GM12873 (cell line): ENCODE data around the gene PCIF1.

Experiments used
- TF ChIP-seq, protein P1 (sequence below): IDR thresholded peaks from 2 replicates; pipeline ENCODE4 v1.5.1; 2012; ENCODE audit warnings: low read depth, mild to moderate bottlenecking, moderate library complexity, low read length, control low read depth; ENCODE audit not compliant: insufficient read depth; ENCODE audit errors: missing control alignments

PCIF1 gene

DNA sequence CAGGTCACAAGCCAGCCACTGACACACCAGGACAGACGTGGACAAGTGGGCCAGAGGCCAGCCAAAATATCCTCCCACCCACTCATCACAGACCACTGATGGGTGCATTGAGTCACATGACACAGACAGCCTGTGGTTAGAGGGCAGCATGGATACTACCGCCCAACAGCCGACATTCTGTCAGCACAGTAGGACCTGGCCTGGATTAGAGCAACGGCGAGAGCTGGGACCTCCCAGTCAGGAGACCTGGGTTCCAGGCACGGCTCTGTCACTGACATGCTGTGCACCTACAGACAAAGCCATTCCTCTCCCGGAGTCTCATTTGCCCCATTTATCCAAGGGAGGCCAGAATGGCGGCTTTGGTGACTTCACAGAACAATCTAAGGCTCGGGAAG is 29.5 kb downstream of the PCIF1 start:
- TF ChIP-seq, protein P1, sequence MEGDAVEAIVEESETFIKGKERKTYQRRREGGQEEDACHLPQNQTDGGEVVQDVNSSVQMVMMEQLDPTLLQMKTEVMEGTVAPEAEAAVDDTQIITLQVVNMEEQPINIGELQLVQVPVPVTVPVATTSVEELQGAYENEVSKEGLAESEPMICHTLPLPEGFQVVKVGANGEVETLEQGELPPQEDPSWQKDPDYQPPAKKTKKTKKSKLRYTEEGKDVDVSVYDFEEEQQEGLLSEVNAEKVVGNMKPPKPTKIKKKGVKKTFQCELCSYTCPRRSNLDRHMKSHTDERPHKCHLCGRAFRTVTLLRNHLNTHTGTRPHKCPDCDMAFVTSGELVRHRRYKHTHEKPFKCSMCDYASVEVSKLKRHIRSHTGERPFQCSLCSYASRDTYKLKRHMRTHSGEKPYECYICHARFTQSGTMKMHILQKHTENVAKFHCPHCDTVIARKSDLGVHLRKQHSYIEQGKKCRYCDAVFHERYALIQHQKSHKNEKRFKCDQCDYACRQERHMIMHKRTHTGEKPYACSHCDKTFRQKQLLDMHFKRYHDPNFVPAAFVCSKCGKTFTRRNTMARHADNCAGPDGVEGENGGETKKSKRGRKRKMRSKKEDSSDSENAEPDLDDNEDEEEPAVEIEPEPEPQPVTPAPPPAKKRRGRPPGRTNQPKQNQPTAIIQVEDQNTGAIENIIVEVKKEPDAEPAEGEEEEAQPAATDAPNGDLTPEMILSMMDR = no peak

DNA sequence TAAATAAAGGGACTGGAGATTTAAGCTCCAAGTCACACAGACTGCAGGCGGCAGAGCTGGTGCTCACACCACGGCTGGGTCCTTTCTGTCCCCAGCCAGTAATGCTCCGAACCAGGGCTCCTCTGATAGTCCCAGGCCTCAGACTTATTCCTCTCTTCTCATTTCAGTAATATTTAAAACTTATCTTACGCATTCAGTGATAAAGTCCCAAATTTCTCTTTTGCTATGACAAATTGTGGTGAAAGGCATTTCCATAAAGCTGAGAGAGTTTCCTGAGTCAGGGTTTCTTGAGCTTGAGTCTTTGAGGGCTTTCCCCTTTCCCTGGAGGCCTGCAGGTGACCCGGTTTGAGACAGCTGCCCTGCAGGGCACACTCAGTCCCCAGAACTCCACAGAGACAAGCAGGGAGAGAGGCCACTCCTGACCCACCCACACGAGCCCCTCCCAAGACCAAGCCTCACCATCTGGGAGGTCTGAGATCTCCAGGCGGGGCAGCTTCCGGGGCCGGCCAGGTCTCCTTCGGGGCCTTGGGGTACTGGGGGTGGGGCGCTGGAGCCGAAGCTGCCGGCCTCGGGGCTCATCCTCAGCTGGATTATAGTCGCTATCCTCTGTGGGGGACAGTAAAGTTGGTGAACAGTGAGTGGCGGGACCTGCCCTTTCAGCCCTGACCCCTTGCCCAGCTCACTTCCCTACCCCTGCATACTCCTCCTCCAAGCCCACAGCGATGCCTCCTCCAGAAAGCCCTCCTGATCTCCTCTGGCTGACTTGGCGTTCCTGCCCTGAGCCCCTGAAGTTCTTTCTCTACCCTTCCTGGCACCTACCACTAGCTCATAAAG is 30.9 kb downstream of the PCIF1 start:
- TF ChIP-seq, protein P1 = no peak

DNA sequence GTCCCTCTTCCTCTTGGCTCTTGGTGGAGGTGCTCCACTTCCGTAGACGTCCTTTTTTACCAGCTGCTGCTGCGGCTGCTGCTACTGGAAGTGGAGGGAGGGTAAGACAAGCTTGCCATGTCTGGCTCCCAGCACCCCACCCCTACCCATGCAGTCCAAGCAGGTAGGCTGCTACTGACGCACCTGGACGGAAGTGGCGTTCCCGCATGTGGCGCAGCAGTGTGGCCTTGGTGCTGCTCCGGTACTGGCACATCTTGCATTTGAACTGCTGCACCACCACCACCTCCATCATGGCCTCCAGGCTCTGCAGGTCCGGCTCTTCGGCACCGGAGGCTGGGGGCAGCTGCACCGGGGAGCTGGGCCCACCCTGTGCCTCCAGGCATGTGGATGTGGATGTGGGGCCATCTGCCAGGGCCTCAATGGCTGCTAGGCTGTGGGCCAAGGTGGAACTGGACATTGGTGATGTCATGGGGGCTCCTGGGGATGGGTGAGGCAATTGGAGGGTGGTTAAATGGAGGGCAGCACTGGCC is 33.1 kb downstream of the PCIF1 start:
- TF ChIP-seq, protein P1 = no peak

DNA sequence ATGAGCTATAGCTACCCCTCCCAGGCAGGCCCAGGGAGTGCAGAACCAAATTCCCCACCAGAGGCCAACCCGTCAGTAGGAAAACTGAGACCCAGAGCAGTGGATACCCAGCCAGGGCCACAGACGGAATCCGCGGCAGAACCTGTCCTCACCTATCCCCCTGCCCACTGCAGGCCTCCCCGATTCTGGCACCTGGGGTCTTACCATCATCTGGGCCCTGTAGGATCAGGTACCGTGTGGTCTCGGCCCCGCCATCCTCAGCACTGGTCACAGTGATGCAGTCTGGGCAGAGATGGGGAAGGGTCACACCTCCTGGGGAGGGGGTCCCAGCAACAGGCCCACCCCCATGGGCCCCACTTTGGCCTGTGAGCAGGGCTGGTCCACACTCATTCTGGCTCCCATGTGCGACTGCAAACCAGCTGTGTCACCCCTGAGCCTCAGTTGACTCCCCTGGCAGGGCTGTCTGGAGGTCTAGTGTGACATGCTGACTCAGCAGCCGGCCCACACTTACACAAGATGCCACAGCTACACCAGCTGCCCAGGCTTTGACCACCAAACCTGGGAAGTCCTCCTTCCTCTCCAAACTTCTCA is 33.7 kb downstream of the PCIF1 start:
- TF ChIP-seq, protein P1 = no peak

DNA sequence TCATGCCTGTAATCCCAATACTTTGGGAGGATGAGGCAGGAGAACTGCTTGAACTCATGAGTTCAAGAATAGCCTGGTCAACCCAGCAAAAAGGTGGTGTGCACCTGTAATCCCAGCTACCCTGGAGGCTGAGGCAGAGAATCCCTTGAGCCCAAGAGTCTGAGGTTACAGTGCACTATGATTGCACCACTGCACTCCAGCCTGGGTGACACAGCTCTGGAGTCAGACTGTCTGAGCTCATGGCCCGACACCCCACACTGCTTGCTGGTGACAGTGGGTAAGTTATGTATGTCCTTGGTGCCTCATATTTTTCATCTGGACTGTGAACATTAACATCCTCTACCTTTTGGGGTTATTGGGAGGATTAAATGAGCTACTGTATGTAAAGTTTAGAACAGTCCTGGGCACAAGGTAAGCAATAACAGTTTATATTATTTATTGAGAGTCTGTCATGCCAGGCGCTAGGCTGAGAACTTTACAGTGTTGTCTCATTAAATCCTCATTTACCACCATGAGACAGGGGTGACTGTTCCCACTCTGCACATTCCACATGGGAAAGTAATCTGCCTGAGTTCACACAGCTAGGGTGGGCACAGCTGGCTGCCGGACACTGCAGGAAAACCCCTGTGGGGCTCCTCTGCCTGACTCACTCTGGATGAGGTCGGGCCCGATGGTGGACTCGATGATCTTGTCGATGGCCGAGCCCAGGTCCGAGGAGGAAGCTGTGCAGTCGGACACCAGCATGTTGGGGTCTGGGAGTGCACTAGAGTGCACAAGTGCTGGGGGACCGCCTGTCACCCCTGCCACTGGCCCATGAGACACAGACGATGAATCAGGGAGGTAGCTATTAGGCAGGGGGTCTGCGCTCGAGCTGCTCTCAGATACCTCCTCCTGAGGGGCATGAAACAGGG is 34.6 kb downstream of the PCIF1 start:
- TF ChIP-seq, protein P1 = no peak

DNA sequence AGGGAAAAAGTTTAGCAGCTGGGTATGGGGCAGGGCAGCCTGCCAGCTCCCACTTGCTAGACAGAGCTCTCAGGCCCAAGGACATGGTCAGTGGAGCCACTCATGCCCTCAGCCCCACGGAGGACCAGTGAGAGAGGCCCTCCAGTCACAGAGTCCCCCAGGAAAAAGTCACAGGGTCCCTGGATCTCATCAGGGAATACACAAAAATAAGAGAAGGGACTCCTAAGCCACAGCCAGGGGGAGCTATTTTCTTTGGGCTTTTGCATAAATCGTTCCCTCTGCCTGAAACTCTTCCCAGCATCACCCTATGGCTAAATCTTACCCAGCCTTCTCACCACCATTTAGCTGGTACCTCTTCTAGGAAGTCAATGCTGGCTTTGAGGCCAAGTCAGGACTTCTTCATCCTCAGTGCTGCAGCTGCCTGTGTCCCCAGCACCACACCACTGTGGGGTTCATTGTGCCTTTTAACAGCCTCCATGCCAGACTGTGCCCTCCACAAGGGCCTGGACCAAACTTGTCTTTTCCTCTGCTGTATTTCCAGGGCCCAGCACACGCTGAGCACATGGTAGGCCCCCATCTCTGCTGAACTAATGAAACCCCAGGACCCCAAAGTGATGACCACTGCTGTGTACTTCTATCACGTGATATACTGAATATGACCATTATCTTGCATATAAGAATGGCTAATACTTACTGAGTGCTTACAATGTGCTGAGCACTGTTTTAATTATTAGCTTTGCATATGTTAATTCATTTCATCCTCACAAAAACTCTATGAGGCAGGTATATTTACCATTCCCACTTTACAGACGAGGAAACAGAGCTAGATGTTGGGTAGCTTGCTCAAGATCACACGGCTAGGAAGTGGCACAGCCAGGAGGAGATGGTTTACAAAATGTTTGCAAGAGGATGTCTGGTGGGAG is 35.5 kb downstream of the PCIF1 start:
- TF ChIP-seq, protein P1 = peak; percentile 71
